Measurements from ENCODE around the gene TRIM56.
"Not testable (repeated sequence)": the region's sequence is repeated elsewhere in the genome, so short reads cannot be mapped to it uniquely, and the experiment has no call there.

TRIM56 gene

DNA sequence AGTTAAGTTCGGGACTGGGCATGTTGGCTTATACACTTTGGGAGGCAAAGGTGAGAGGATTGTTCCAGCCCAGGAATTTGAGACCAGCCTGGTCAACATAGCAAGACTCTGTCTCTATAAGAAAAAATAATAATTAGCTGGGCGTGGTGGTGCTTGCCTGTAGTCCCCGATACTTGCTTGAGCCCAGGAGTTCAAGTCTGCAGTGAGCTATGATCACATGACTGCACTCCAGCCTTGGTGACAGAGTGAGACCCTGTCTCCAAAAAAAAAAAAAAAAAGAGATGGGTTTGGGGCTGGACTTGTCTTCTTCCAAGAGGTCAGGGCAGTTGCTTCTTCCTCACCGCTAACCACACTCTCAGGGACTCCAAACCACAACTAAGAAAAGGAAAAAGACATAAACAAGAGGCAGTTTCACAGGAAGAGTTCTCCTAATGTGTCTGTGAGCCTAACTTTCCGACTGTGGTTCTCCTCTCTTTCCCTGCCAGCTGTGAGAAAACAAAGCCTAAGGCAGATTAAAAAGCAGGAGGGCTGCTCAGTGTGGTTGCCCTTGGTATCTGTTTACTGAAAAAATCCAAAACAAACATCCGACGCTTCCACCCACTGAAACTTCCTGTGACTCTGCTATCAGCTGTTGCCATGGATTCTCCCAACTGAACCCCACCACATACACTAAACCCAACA lies 39.2 kb downstream of the TRIM56 start:
- Histone ChIP-seq H3K4me3 (ENCODE audit: extremely low read depth, insufficient read depth, low read length, poor library complexity, severe bottlenecking) (no peak overlapping the region), H3K9me3 (ENCODE audit: control insufficient read depth, low read length) (no peaks in the 10 kb centered on the region), H3K4me1 (ENCODE audit: control insufficient read depth, insufficient read depth, low read length, poor library complexity, severe bottlenecking) (peaks cover 66% of the 10 kb centered on the region), H3K36me3 (ENCODE audit: control insufficient read depth, insufficient read depth, low read length) (peaks cover 16% of the 10 kb centered on the region), H3K27ac (ENCODE audit: low read depth, low read length, severe bottlenecking) (peak overlapping the region; percentile 96)
- 70 to 71% methylated on average over 5 of the region's 7 CpGs for WGBS, 2 experiments (ENCODE audit: insufficient coverage in 2 of 2)

DNA sequence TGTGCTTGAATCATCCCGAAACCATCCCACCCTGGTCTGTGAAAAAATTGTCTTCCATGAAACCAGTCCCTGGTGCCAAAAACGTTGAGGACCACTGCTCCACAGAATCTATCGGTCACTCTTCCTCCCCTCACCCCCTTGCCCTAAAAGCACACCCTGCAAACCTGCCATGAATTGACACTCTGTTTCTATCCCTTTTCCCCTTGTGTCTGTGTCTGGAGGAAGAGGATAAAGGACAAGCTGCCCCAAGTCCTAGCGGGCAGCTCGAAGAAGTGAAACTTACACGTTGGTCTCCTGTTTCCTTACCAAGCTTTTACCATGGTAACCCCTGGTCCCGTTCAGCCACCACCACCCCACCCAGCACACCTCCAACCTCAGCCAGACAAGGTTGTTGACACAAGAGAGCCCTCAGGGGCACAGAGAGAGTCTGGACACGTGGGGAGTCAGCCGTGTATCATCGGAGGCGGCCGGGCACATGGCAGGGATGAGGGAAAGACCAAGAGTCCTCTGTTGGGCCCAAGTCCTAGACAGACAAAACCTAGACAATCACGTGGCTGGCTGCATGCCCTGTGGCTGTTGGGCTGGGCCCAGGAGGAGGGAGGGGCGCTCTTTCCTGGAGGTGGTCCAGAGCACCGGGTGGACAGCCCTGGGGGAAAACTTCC lies 40.8 kb downstream of the TRIM56 start:
- H3K27ac ChIP-seq (ENCODE audit: low read depth, low read length, severe bottlenecking), result peak overlapping the region; percentile 79
- peaks cover 32% of the 10 kb centered on the region for H3K36me3 ChIP-seq (ENCODE audit: control insufficient read depth, insufficient read depth, low read length)
- peaks cover 51% of the 10 kb centered on the region for H3K4me1 ChIP-seq (ENCODE audit: control insufficient read depth, insufficient read depth, low read length, poor library complexity, severe bottlenecking)
- no peak overlapping the region for H3K4me3 ChIP-seq (ENCODE audit: extremely low read depth, insufficient read depth, low read length, poor library complexity, severe bottlenecking)
- WGBS, 2 experiments (ENCODE audit: insufficient coverage in 2 of 2), result 81 to 86% methylated on average over 5 to 14 of the region's 15 CpGs
- no peaks in the 10 kb centered on the region for H3K9me3 ChIP-seq (ENCODE audit: control insufficient read depth, low read length)

DNA sequence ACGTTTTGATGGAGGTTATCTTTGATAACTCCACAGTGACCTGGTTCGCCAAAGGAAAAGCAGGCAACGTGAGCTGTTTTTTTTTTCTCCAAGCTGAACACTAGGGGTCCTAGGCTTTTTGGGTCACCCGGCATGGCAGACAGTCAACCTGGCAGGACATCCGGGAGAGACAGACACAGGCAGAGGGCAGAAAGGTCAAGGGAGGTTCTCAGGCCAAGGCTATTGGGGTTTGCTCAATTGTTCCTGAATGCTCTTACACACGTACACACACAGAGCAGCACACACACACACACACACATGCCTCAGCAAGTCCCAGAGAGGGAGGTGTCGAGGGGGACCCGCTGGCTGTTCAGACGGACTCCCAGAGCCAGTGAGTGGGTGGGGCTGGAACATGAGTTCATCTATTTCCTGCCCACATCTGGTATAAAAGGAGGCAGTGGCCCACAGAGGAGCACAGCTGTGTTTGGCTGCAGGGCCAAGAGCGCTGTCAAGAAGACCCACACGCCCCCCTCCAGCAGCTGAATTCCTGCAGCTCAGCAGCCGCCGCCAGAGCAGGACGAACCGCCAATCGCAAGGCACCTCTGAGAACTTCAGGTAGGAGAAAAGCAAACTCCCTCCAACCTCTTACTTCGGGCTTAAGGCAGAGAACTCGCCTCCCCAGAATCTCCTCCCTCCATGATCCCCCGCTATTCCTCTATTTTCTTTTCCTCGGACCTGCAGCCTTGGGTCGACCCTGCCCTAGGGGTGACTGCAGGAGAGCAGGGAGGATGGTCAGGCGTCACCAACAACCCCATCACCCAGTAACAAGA lies 41.6 kb downstream of the TRIM56 start, which contains the start of gene SERPINE1:
Gene SERPINE1 (plus strand): TSS at position 454 of the 809 bp plus-strand sequence. CDS start 1,290 bp downstream, outside the sequence.
- Histone ChIP-seq H3K27ac (ENCODE audit: low read depth, low read length, severe bottlenecking) (peak within 1 kb of the TSS; percentile 79), H3K9me3 (ENCODE audit: control insufficient read depth, low read length) (no peaks in the 10 kb centered on the region), H3K4me3 (ENCODE audit: extremely low read depth, insufficient read depth, low read length, poor library complexity, severe bottlenecking) (peak within 1 kb of the TSS; percentile 52), H3K36me3 (ENCODE audit: control insufficient read depth, insufficient read depth, low read length) (peaks cover 39% of the 10 kb centered on the region), H3K4me1 (ENCODE audit: control insufficient read depth, insufficient read depth, low read length, poor library complexity, severe bottlenecking) (peaks cover 45% of the 10 kb centered on the region)
- WGBS, 2 experiments (ENCODE audit: insufficient coverage in 2 of 2), result 14 to 18% methylated on average over 12 to 14 of the region's 22 CpGs

DNA sequence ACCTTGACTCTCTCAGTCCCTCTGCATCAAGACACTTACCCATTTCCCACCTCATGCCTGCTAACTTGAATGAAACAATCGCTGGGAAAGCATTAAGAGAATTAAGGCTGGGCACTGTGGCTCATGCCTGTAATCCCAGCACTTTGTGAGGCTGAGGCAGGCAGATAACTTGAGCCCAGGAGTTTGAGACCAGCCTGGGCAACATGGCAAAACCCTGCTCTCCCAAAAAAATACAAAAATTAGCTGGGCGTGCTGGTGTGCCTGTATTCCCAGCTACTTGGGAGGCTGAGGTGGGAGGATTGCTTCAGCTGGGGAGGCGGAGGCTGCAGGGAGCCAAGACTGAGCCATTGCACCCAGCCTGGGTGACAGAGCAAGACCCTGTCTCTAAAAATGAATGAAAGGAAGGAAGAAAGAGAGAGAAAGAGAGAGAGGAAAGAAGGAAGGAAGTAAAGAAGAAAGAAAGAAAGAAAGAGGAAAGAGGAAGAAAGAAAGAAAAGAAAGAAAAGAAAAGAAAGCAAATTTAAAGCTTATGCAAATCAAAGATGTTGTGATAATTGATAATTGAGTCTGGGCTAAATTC lies 42.3 kb downstream of the TRIM56 start:
- H3K27ac ChIP-seq (ENCODE audit: low read depth, low read length, severe bottlenecking), result peak overlapping the region; percentile 79

DNA sequence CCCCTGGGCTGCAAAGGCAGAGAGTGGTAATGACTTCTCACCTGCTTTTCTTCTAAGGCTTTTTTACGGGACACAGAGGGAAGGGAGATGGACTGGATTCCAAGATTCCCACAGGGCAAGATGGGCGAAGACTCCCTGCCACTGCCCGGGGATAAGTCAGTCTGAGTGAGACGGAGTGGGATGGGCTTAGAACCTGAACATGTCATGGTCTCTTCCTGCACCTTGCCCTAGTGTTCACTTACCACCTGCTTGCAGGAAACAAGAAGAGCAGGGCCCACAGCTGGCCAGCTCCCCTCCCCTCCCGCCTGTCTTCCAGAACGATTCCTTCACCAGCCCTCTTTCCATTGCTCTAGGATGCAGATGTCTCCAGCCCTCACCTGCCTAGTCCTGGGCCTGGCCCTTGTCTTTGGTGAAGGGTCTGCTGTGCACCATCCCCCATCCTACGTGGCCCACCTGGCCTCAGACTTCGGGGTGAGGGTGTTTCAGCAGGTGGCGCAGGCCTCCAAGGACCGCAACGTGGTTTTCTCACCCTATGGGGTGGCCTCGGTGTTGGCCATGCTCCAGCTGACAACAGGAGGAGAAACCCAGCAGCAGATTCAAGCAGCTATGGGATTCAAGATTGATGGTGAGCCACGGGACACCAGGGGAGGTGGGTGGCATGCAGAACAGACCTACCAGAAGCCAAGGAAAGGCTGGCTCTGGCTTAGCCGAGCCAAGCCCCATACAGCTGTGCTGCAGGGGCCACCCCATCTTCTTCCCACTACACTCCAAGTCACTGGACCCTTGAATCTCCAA lies 43.0 kb downstream of the TRIM56 start:
- Histone ChIP-seq H3K4me3 (ENCODE audit: extremely low read depth, insufficient read depth, low read length, poor library complexity, severe bottlenecking) (peak overlapping the region; percentile 52), H3K4me1 (ENCODE audit: control insufficient read depth, insufficient read depth, low read length, poor library complexity, severe bottlenecking) (peaks cover 38% of the 10 kb centered on the region), H3K27ac (ENCODE audit: low read depth, low read length, severe bottlenecking) (no peak overlapping the region), H3K36me3 (ENCODE audit: control insufficient read depth, insufficient read depth, low read length) (peaks cover 53% of the 10 kb centered on the region), H3K9me3 (ENCODE audit: control insufficient read depth, low read length) (no peaks in the 10 kb centered on the region)
- 89 to 92% methylated on average over 11 to 13 of the region's 14 CpGs for WGBS, 2 experiments (ENCODE audit: insufficient coverage in 2 of 2)

More for the DNA sequence above, 42.3 kb downstream of the TRIM56 start:
- Histone ChIP-seq H3K9me3 (ENCODE audit: control insufficient read depth, low read length) (no peaks in the 10 kb centered on the region), H3K4me1 (ENCODE audit: control insufficient read depth, insufficient read depth, low read length, poor library complexity, severe bottlenecking) (peaks cover 38% of the 10 kb centered on the region), H3K4me3 (ENCODE audit: extremely low read depth, insufficient read depth, low read length, poor library complexity, severe bottlenecking) (peak overlapping the region; percentile 52), H3K36me3 (ENCODE audit: control insufficient read depth, insufficient read depth, low read length) (peaks cover 46% of the 10 kb centered on the region)
- WGBS, 2 experiments (ENCODE audit: insufficient coverage in 2 of 2), result 66 to 75% methylated on average over 2 of the region's 3 CpGs

DNA sequence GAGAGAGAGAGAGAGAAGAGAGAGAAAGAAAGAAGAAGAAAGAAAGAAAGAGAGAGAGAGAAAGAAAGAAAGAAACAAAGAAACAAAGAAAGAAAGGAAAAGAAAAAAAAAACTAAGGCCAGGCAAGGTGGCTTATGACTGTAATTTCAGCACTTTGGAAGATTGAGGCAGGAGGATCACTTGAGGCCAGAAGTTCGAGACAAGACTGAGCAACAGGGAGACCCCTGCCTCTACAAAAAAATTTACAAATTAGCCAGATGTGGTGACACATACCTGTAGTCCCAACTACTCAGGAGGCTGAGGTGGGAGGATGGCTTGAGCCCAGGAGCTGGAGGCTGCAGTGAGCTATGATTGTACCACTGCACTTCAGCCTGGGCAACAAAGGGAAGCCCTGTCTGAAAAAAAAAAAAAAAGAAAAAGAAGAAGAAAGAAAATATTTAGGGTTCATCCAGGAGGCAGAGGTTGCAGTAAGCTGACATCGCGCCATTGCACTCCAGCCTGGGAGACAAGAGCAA lies 44.4 kb downstream of the TRIM56 start:
- H3K36me3 ChIP-seq (ENCODE audit: control insufficient read depth, insufficient read depth, low read length), result peaks cover 67% of the 10 kb centered on the region
- H3K4me3 ChIP-seq (ENCODE audit: extremely low read depth, insufficient read depth, low read length, poor library complexity, severe bottlenecking), result peak overlapping the region; percentile 19
- H3K4me1 ChIP-seq (ENCODE audit: control insufficient read depth, insufficient read depth, low read length, poor library complexity, severe bottlenecking), result peaks cover 43% of the 10 kb centered on the region
- no CpG with 5 or more reads among the region's 3 CpGs for WGBS, 2 experiments (ENCODE audit: insufficient coverage in 2 of 2)
- H3K9me3 ChIP-seq (ENCODE audit: control insufficient read depth, low read length), result no peaks in the 10 kb centered on the region
- H3K27ac ChIP-seq (ENCODE audit: low read depth, low read length, severe bottlenecking), result no peak overlapping the region

DNA sequence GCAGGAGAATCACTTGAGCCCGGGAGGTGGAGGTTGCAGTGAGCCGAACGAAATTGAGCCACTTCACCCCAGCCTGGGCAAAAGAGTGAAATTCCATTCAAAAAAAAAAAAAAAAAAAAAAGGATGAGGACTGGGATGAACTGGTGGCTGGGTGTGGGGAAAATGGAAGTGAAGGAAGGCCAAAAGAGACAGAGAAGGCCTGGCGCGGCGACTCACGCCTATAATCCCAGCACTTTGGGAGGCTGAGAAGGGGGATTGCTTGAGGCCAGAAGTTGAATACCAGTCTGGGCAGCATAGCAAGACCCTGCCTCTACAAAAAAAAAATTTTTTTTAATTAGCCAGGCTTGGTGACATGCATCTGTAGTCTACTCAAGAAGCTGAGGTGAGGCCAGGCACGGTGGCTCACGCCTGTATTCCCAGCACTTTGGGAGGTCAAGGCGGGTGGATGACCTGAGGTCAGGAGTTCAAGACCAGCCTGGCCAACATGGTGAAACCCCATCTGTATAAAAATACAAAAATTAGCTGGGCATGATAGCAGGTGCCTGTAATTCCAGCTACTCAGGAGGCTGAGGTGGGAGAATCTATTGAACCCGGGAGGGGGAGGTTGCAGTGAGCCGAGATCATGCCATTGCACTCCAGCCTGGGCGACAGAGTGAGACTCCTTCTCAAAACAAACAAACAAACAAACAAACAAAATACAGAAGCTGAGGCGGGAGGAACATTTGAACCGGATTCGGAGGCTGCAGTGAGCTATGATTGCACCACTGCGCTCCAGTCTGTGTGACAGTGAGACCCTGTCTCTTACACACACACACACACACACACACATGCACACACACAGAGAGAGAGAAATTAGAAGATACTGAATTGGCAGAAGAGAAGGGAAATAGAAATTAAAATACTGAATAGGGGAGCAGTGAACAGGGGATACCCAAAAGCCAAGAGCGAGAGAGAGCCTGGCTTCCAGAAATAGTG lies 47.6 kb downstream of the TRIM56 start:
- not testable (repeated sequence) for H3K27ac ChIP-seq (ENCODE audit: low read depth, low read length, severe bottlenecking); H3K9me3 ChIP-seq (ENCODE audit: control insufficient read depth, low read length); H3K4me3 ChIP-seq (ENCODE audit: extremely low read depth, insufficient read depth, low read length, poor library complexity, severe bottlenecking)
- peaks cover 99% of the 10 kb centered on the region for H3K36me3 ChIP-seq (ENCODE audit: control insufficient read depth, insufficient read depth, low read length)
- H3K4me1 ChIP-seq (ENCODE audit: control insufficient read depth, insufficient read depth, low read length, poor library complexity, severe bottlenecking), result peaks cover 50% of the 10 kb centered on the region
- WGBS, 2 experiments (ENCODE audit: insufficient coverage in 2 of 2), result 91 to 95% methylated on average over 10 to 13 of the region's 18 CpGs

DNA sequence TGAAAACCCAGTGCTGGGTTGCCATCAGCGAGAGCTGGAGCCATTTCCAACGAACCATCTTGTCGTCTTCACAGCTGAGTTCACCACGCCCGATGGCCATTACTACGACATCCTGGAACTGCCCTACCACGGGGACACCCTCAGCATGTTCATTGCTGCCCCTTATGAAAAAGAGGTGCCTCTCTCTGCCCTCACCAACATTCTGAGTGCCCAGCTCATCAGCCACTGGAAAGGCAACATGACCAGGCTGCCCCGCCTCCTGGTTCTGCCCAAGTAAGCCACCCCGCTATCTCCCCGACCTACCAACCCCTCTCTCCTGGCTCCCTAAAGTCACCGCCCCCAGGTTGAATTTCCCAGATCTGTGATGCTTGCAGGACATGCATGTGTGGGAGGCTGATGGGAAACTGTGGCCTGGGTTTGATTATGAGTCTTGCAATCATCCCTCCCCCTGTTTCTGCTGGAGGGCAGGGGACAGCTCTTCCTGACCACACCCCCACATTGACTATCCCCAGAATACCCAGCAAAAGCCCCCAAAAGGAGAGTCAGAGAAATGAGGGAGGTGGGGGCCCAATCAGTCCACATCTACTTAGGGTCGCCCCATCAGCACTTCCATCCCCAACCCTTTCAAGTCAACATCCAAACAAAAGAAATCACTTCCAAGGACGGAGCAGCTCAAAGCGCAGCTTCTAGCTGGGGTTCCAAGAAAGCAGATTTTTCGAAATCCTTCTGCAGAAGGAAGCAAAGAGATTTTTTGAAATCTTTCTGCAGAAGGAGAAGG lies 48.5 kb downstream of the TRIM56 start:
- Histone ChIP-seq H3K9me3 (ENCODE audit: control insufficient read depth, low read length) (no peaks in the 10 kb centered on the region), H3K27ac (ENCODE audit: low read depth, low read length, severe bottlenecking) (peak overlapping the region; percentile 36), H3K4me1 (ENCODE audit: control insufficient read depth, insufficient read depth, low read length, poor library complexity, severe bottlenecking) (peaks cover 54% of the 10 kb centered on the region), H3K4me3 (ENCODE audit: extremely low read depth, insufficient read depth, low read length, poor library complexity, severe bottlenecking) (no peak overlapping the region), H3K36me3 (ENCODE audit: control insufficient read depth, insufficient read depth, low read length) (peaks cover 90% of the 10 kb centered on the region)
- 86 to 89% methylated on average over 11 to 12 of the region's 15 CpGs for WGBS, 2 experiments (ENCODE audit: insufficient coverage in 2 of 2)
